Measurements from ENCODE around the gene RIC1. TPM values are rescaled to one million over a fixed set of nuclear protein-coding genes. Genes with fewer than 3 reads are reported as not detected.
A peak's percentile ranks its signal among the peaks of the same experiment; 100 is the strongest.

Gene RIC1
- polyA plus RNA-seq, 3 donors, result 13.4 to 36.4 (median 16.3) TPM

DNA sequence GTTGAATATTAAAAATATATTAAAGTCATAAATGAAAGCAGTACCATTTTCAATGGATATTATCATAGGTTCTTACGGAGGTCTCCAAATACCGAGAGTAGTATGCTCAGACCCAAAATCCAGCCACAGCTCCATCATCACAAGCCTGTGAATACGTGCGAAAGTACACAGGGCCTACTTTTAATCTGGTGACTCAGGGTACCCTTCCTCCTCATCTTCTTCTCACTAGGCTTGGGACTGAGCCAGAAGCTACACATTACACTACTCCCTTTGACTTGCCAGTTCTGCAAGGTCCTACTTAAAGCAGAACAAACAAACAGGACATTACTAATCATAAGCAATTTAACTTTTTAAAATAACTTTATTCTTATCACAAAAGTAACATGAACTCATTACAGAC lies 7.6 kb upstream of the RIC1 start:
- Histone ChIP-seq H3K27ac (ENCODE audit: low read depth in 1 of 2, low read length in 2 of 2) (peak overlapping the region in 1 of 2 donors; percentile 39), H3K4me2 (replicated peaks; ENCODE audit: extremely low read depth, low read length, poor library complexity, severe bottlenecking) (no peak overlapping the region), H3K36me3 (replicated peaks in 1 of 2; ENCODE audit: control insufficient read depth in 1 of 2, insufficient read depth in 2 of 2, low read length in 2 of 2) (peaks cover 2 to 7% of the 10 kb centered on the region in 2 donors), H3K4me3 (replicated peaks in 1 of 3; ENCODE audit: low read depth in 2 of 3, low read length in 3 of 3) (no peak overlapping the region), H3K9ac (ENCODE audit: insufficient read depth, low read length, poor library complexity, severe bottlenecking) (no peak overlapping the region), H3K9me3 (replicated peaks in 1 of 2; ENCODE audit: control insufficient read depth in 1 of 2, insufficient read depth in 1 of 2, low read length in 2 of 2) (no peaks in the 10 kb centered on the region), H2AFZ (ENCODE audit: insufficient read depth, low read depth, low read length, poor library complexity, severe bottlenecking) (no peak overlapping the region), H3K27me3 (ENCODE audit: control insufficient read depth in 2 of 2, insufficient read depth in 2 of 2, low read length in 2 of 2) (no peaks in the 10 kb centered on the region), H3K4me1 (ENCODE audit: control insufficient read depth in 1 of 2, insufficient read depth in 2 of 2, low read length in 2 of 2) (peaks cover 74 to 89% of the 10 kb centered on the region in 2 donors), H4K20me1 (ENCODE audit: insufficient read depth, low read length) (no peaks in the 10 kb centered on the region), H3K79me2 (ENCODE audit: insufficient read depth, low read length) (peaks cover 83% of the 10 kb centered on the region)
- H3K27me3 Mint-ChIP-seq (ENCODE audit: low read depth in 3 of 3), result no peaks in the 10 kb centered on the region
- H3K27ac Mint-ChIP-seq, result peak overlapping the region; percentile 22 to 82 (median 58)
- H3K4me1 Mint-ChIP-seq, result peaks cover 63% of the 10 kb centered on the region
- 40% methylated on average over 1 of the region's 4 CpGs for WGBS (ENCODE audit: insufficient coverage)
- DNase-seq, result peak; percentile 55 to 70 (median 60)
- intact Hi-C loops (cut with micrococcal nuclease), result loop anchor here in 1 of 2 donors (10.0 kb wide), 3 partner anchors 57 to 637 kb away; partner anchors contain the start of genes ERMP1 and JAK2
- TF ChIP-seq, protein P1, sequence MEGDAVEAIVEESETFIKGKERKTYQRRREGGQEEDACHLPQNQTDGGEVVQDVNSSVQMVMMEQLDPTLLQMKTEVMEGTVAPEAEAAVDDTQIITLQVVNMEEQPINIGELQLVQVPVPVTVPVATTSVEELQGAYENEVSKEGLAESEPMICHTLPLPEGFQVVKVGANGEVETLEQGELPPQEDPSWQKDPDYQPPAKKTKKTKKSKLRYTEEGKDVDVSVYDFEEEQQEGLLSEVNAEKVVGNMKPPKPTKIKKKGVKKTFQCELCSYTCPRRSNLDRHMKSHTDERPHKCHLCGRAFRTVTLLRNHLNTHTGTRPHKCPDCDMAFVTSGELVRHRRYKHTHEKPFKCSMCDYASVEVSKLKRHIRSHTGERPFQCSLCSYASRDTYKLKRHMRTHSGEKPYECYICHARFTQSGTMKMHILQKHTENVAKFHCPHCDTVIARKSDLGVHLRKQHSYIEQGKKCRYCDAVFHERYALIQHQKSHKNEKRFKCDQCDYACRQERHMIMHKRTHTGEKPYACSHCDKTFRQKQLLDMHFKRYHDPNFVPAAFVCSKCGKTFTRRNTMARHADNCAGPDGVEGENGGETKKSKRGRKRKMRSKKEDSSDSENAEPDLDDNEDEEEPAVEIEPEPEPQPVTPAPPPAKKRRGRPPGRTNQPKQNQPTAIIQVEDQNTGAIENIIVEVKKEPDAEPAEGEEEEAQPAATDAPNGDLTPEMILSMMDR (IDR thresholded peaks at IDR 0.05), result no peak
- peaks cover 11 to 34% of the 10 kb centered on the region in 2 donors for H3K36me3 Mint-ChIP-seq
- H3K9me3 Mint-ChIP-seq, result peaks cover 0 to 2% (median 0%) of the 10 kb centered on the region in 7 donors
- H3K4me3 Mint-ChIP-seq, result no peak overlapping the region

- no CpG with 5 or more reads among the region's 3 CpGs for WGBS (ENCODE audit: insufficient coverage)
- intact Hi-C loops (cut with micrococcal nuclease), result loop anchor here in 1 of 2 donors (10.0 kb wide), 3 partner anchors 57 to 637 kb away; partner anchors contain the start of genes ERMP1 and JAK2
These were observed 6.9 kb upstream of the RIC1 start for GRCh38 chr9:5622016-5622415.

More at GRCh38 chr9:5622016-5622415, 6.9 kb upstream of the RIC1 start:
- Mint-ChIP-seq H3K27ac (peak overlapping the region; percentile 19 to 77 (median 68)), H3K9me3 (peaks cover 0 to 2% (median 0%) of the 10 kb centered on the region in 7 donors), H3K4me3 (no peak overlapping the region), H3K4me1 (peaks cover 66% of the 10 kb centered on the region), H3K36me3 (peaks cover 11 to 34% of the 10 kb centered on the region in 2 donors), H3K27me3 (ENCODE audit: low read depth in 3 of 3) (no peaks in the 10 kb centered on the region)
- H4K20me1 ChIP-seq (ENCODE audit: insufficient read depth, low read length), result no peaks in the 10 kb centered on the region
- TF ChIP-seq, protein P1 (IDR thresholded peaks at IDR 0.05), result no peak
- peaks cover 75 to 89% of the 10 kb centered on the region in 2 donors for H3K4me1 ChIP-seq (ENCODE audit: control insufficient read depth in 1 of 2, insufficient read depth in 2 of 2, low read length in 2 of 2)
- H3K36me3 ChIP-seq (replicated peaks in 1 of 2; ENCODE audit: control insufficient read depth in 1 of 2, insufficient read depth in 2 of 2, low read length in 2 of 2), result peaks cover 2 to 7% of the 10 kb centered on the region in 2 donors
- no peak overlapping the region for H3K4me2 ChIP-seq (replicated peaks; ENCODE audit: extremely low read depth, low read length, poor library complexity, severe bottlenecking)
- H3K27ac ChIP-seq (ENCODE audit: low read depth in 1 of 2, low read length in 2 of 2), result peak overlapping the region in 1 of 2 donors; percentile 59
- H2AFZ ChIP-seq (ENCODE audit: insufficient read depth, low read depth, low read length, poor library complexity, severe bottlenecking), result no peak overlapping the region
- no peaks in the 10 kb centered on the region for H3K9me3 ChIP-seq (replicated peaks in 1 of 2; ENCODE audit: control insufficient read depth in 1 of 2, insufficient read depth in 1 of 2, low read length in 2 of 2)
- H3K4me3 ChIP-seq (replicated peaks in 1 of 3; ENCODE audit: low read depth in 2 of 3, low read length in 3 of 3), result no peak overlapping the region
- H3K79me2 ChIP-seq (ENCODE audit: insufficient read depth, low read length), result peaks cover 76% of the 10 kb centered on the region
- no peaks in the 10 kb centered on the region for H3K27me3 ChIP-seq (ENCODE audit: control insufficient read depth in 2 of 2, insufficient read depth in 2 of 2, low read length in 2 of 2)
- peak in 2 of 3 donors; percentile 24 to 38 for DNase-seq
- H3K9ac ChIP-seq (ENCODE audit: insufficient read depth, low read length, poor library complexity, severe bottlenecking), result no peak overlapping the region
